ENCODE measurements around the gene FGF18.

The FGF18 gene

DNA sequence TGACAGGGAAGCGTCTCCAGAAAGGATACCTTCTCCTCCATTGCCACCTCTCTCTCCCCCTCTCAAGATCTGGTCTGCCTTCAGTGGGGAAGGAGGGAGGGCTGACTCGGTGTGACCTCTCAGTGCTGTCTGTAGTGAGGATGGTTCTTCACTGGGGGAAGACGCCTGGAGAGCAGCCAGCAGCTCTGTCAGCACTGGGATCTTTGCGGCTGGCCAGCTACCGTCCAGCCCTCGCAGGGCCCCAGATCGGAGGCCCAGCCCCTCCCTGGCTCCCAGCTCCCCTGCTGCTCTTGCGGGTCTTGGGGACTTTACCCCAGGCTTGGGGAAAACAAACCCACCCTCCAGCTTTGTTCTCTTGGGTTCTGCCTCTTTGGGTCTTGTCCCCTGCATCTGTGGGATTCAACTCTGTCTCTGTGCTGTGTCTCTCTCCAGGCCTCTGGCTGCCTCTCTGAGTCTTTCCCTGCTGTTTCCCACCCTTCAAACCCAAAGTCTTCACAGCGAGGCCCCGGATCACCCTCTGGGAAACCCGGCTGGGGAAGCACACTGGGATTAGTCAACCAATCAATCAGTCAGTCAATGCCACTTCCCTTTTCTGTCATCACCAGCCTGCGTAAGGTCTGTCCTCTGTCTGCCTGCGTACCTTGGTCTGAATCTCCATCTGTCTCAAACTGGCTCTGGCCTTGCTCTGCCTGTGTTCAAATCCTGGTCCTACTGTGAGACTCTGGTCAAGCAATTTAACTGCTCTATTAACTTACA is 23.0 kb downstream of the FGF18 start:
- no peak overlapping the region for H3K27ac ChIP-seq
- TF ChIP-seq, protein P1, sequence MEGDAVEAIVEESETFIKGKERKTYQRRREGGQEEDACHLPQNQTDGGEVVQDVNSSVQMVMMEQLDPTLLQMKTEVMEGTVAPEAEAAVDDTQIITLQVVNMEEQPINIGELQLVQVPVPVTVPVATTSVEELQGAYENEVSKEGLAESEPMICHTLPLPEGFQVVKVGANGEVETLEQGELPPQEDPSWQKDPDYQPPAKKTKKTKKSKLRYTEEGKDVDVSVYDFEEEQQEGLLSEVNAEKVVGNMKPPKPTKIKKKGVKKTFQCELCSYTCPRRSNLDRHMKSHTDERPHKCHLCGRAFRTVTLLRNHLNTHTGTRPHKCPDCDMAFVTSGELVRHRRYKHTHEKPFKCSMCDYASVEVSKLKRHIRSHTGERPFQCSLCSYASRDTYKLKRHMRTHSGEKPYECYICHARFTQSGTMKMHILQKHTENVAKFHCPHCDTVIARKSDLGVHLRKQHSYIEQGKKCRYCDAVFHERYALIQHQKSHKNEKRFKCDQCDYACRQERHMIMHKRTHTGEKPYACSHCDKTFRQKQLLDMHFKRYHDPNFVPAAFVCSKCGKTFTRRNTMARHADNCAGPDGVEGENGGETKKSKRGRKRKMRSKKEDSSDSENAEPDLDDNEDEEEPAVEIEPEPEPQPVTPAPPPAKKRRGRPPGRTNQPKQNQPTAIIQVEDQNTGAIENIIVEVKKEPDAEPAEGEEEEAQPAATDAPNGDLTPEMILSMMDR (conservative IDR thresholded peaks at IDR 0.05), result no peak

DNA sequence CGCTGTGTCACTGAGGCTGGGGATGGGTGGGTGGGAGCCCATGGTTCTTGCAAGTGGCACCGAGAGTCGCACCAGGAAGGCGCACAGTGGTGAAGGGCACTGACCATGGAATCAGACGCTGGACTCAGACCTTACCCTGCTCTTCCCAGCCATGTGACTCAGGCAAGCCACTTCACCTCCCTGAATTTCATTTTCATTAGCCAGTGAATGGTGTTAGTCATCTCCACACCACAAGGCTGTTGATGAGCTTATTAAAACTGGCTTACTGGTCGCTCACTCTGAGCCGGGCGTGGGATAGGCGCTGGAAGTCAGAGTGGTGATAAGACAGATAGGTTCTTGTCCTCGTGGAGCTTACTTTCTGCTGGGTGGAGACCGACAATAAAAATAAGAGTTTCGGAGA is 25.1 kb downstream of the FGF18 start:
- H3K27ac ChIP-seq, result no peak overlapping the region
- TF ChIP-seq, protein P1 (conservative IDR thresholded peaks at IDR 0.05), result no peak

DNA sequence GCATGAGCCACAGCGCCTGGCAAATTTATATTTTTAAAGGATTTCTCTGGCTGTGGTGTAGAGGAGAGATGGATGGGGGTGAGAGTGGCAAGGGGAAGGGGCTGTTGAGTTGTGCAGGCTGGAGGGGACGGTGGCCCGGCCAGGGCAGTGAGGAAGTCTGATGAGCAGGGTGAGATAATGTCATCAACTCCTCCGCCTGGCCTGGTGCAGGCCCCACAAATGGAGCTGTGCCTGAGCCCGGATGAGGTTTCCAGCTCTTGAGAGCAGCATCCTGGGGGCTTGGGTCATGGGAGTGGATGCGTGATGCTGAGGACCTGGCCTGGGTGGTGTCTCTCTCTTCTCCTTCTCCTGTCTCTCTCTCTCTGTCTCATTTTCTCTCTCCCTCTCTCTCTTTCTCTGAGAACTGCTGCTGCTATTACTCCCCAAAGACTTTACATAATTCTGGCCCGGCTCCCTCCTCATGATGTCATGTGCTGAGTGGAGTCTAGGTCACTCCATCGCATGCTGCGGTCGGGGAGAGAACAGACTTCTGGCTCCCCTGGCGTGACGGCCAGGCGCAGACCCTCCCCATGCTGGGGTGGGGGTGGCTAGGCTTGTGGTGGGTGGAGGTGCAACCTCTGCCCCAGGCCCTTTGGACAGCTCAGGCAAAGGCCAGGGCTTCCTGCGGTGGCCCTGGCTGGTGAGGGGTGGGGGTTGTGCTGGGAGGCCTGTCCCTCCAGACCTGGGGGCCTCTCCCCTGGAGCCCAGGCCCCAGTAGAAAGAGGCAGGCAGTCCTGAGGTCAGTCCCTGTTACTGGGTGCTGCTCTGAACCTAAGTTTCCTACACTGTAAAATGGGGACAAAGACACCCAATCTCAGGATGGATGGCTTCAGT is 26.4 kb downstream of the FGF18 start:
- TF ChIP-seq, protein P1 (conservative IDR thresholded peaks at IDR 0.05), result no peak
- no peak overlapping the region for H3K27ac ChIP-seq

DNA sequence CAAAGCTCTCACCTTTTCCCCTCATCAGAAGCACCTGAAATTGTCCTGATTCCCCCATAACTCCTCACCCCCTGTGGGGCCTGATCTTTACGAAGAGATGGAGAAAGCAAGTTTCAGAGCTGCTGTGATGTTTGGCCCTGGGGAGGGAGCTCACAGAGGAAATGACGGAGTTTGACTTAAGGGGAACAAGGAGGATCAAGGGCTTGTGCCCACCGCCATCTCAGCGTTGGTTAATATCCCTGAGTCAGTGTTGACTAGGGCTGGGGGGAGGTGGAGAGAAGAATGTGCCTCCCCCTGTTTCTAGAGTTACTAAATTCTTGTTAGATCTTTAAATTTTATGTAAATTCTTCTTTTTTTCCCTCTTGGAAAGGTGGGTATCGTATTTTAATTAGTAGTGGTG is 27.8 kb downstream of the FGF18 start:
- TF ChIP-seq, protein P1 (conservative IDR thresholded peaks at IDR 0.05), result no peak

DNA sequence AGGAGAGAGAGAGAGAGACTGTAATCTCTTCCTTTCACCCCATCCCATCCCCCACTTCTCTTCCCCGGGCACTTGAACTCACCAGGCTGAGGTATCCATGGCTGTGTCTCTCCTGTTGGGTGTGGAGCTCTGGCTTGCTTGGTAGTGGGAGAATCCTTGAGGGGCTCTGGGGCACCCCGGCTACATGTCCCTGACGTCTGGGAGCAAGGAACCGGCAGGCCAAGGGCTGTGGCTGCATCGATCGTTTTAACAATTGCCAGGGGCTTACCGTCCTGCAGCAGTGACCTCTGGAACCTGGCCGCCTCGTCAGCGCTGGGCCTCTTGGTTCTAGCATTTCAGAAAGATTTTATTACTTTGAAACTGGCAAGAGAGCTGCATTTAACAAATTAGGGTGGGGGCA is 30.0 kb downstream of the FGF18 start:
- TF ChIP-seq, protein P1 (conservative IDR thresholded peaks at IDR 0.05), result no peak

More for the DNA sequence above, 27.8 kb downstream of the FGF18 start:
- H3K27ac ChIP-seq, result no peak overlapping the region

DNA sequence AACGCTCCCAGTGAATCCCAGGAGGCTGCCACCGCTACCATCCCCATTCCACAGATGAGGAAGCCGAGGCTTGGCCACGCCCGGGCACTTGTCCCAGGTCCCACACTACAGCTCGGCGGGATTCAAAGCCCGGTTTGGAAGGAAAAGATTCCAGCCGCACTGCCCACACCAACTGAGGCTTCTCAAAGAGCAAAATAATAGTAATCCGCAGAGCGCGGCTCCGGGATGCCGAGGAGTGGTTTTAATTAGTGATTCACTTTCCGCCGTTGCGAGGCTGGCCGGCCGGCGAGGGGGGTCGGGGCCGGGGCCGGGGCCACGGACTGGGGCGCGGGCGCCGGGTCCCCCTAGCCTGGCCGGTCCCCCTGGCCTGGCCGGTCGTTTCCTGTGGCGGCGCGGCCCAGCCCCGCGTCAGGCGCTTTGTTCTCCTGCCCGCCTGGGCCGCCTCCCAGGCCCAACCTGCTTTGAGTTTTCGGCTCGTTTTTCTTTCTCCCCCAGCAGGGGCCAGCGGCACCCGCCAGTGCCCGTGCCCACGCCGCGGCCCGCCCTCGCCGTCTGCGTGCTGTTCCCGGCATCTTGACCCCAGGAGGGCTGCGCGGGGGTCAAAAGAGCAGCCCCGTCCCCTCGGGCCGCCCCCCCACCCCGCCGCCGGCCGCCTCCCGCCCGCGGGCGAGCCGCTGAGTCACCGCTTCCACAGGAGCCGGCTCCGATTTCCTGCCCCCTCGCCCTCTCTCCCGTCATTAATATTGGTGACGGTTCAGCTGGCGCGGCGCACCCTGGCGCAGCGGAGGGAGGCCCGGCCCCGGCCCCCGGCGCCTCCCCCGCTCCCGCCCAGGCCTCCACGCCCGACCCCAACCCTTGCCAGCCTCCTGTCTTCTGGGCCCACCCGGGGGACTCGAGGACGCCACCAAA is 31.2 kb downstream of the FGF18 start:
- TF ChIP-seq, protein P1 (conservative IDR thresholded peaks at IDR 0.05), result no peak
- no peak overlapping the region for H3K27ac ChIP-seq

More for the DNA sequence above, 30.0 kb downstream of the FGF18 start:
- H3K27ac ChIP-seq, result no peak overlapping the region

Data from VCaP (cell line).